ENCODE results near the gene RAPGEF5.

RAPGEF5 gene

GRCh38 chr7:22178735-22179134, 178.2 kb downstream of the RAPGEF5 start:
- DNase-seq (ENCODE audit: extremely low spot score, insufficient read length, low read depth): no peak
- FAIRE-seq: no peak

GRCh38 chr7:22176791-22177412, 180.1 kb downstream of the RAPGEF5 start:
- no peak for FAIRE-seq
- DNase-seq (ENCODE audit: extremely low spot score, insufficient read length, low read depth): no peak

GRCh38 chr7:22174574-22174953, 182.4 kb downstream of the RAPGEF5 start:
- DNase-seq (ENCODE audit: extremely low spot score, insufficient read length, low read depth) (no peak), FAIRE-seq (no peak)

GRCh38 chr7:22173685-22174573, 183.0 kb downstream of the RAPGEF5 start:
- FAIRE-seq (peak; percentile 86), DNase-seq (ENCODE audit: extremely low spot score, insufficient read length, low read depth) (peak; percentile 33)

GRCh38 chr7:22168129-22168634, 188.8 kb downstream of the RAPGEF5 start:
- DNase-seq (ENCODE audit: extremely low spot score, insufficient read length, low read depth): no peak
- FAIRE-seq: no peak

- FAIRE-seq (no peak), DNase-seq (ENCODE audit: extremely low spot score, insufficient read length, low read depth) (no peak)
These were observed 189.5 kb downstream of the RAPGEF5 start for GRCh38 chr7:22167482-22167881.

GRCh38 chr7:22166928-22167327, 190.0 kb downstream of the RAPGEF5 start:
- FAIRE-seq: no peak
- DNase-seq (ENCODE audit: extremely low spot score, insufficient read length, low read depth): no peak

GRCh38 chr7:22159341-22159740, 197.6 kb downstream of the RAPGEF5 start:
- no peak for DNase-seq (ENCODE audit: extremely low spot score, insufficient read length, low read depth)
- no peak for FAIRE-seq

- DNase-seq (ENCODE audit: extremely low spot score, insufficient read length, low read depth) (no peak), FAIRE-seq (no peak)
These were observed 199.4 kb downstream of the RAPGEF5 start for GRCh38 chr7:22157552-22157951.

GRCh38 chr7:22156205-22156604, 200.7 kb downstream of the RAPGEF5 start:
- FAIRE-seq: no peak

GRCh38 chr7:22154143-22154529, 202.8 kb downstream of the RAPGEF5 start:
- DNase-seq (ENCODE audit: extremely low spot score, insufficient read length, low read depth) (no peak), FAIRE-seq (no peak)

More at GRCh38 chr7:22156205-22156604, 200.7 kb downstream of the RAPGEF5 start:
- DNase-seq (ENCODE audit: extremely low spot score, insufficient read length, low read depth): no peak

- FAIRE-seq (no peak), DNase-seq (ENCODE audit: extremely low spot score, insufficient read length, low read depth) (no peak)
These were observed 203.4 kb downstream of the RAPGEF5 start for GRCh38 chr7:22153432-22154142.

GRCh38 chr7:22152690-22153089, 204.3 kb downstream of the RAPGEF5 start:
- FAIRE-seq: no peak
- no peak for DNase-seq (ENCODE audit: extremely low spot score, insufficient read length, low read depth)

GRCh38 chr7:22151901-22152300, 205.1 kb downstream of the RAPGEF5 start:
- FAIRE-seq (no peak), DNase-seq (ENCODE audit: extremely low spot score, insufficient read length, low read depth) (no peak)

- no peak for DNase-seq (ENCODE audit: extremely low spot score, insufficient read length, low read depth)
These were observed 206.7 kb downstream of the RAPGEF5 start for GRCh38 chr7:22150221-22150620.

GRCh38 chr7:22147868-22148267, 209.1 kb downstream of the RAPGEF5 start:
- DNase-seq (ENCODE audit: extremely low spot score, insufficient read length, low read depth) (no peak), FAIRE-seq (no peak)

More at GRCh38 chr7:22150221-22150620, 206.7 kb downstream of the RAPGEF5 start:
- no peak for FAIRE-seq

GRCh38 chr7:22146961-22147512, 209.9 kb downstream of the RAPGEF5 start:
- peak; percentile 35 for FAIRE-seq
- DNase-seq (ENCODE audit: extremely low spot score, insufficient read length, low read depth): no peak

- DNase-seq (ENCODE audit: extremely low spot score, insufficient read length, low read depth): no peak
- no peak for FAIRE-seq
These were observed 212.0 kb downstream of the RAPGEF5 start for GRCh38 chr7:22144950-22145349.

GRCh38 chr7:22143491-22143890, 213.5 kb downstream of the RAPGEF5 start:
- DNase-seq (ENCODE audit: extremely low spot score, insufficient read length, low read depth): no peak
- no peak for FAIRE-seq

- no peak for FAIRE-seq
- DNase-seq (ENCODE audit: extremely low spot score, insufficient read length, low read depth): no peak
These were observed 214.4 kb downstream of the RAPGEF5 start for GRCh38 chr7:22142572-22142971.

Data from GM18507 (cell line).